Mesendoderm (in vitro differentiated cells): ENCODE results near the gene NFAM1.

ENCODE experiments used
- DNase-seq: peaks from one replicate; pipeline ENCODE4 v3.0.0; 2013
- H2AK5ac ChIP-seq: 2 replicates; pipeline ENCODE4 v1.6.1; 2013; ENCODE audit warnings: low read length, inconsistent platforms
- H2BK120ac ChIP-seq: 2 replicates; pipeline ENCODE4 v1.6.1; 2013; ENCODE audit warnings: low read depth, mild to moderate bottlenecking, low read length, moderate library complexity, mixed read lengths
- H2BK15ac ChIP-seq: replicated peaks from 2 replicates; pipeline ENCODE4 v1.6.1; 2013; ENCODE audit warnings: low read depth, mild to moderate bottlenecking, moderate library complexity
- H2BK5ac ChIP-seq: 2 replicates; pipeline ENCODE4 v1.6.1; 2013; ENCODE audit warnings: low read length, inconsistent platforms
- H3K18ac ChIP-seq: 2 replicates; pipeline ENCODE4 v1.6.1; 2013; ENCODE audit warnings: mild to moderate bottlenecking, low read length, mixed read lengths
- H3K23ac ChIP-seq: one replicate; pipeline ENCODE4 v1.6.1; 2013; ENCODE audit warnings: low read length
- H3K27ac ChIP-seq: 2 replicates; pipeline ENCODE4 v1.5.1; 2013; ENCODE audit warnings: low read depth, mild to moderate bottlenecking, inconsistent platforms, low read length, moderate library complexity
- H3K27me3 ChIP-seq: 2 replicates; pipeline ENCODE4 v1.6.1; 2013; ENCODE audit warnings: low read length, control low read depth, mild to moderate bottlenecking, inconsistent platforms; ENCODE audit not compliant: insufficient read depth, poor library complexity
- H3K36me3 ChIP-seq: 2 replicates; pipeline ENCODE4 v1.6.1; 2013; ENCODE audit warnings: low read length, inconsistent platforms; ENCODE audit not compliant: control insufficient read depth, insufficient read depth
- H3K4ac ChIP-seq: one replicate; pipeline ENCODE4 v1.6.1; 2013; ENCODE audit warnings: low read depth, mild to moderate bottlenecking, low read length, moderate library complexity
- H3K4me1 ChIP-seq: 2 replicates; pipeline ENCODE4 v1.6.1; 2013; ENCODE audit warnings: low read depth, low read length, inconsistent platforms; ENCODE audit not compliant: control insufficient read depth
- H3K4me2 ChIP-seq: 2 replicates; pipeline ENCODE4 v1.6.1; 2013; ENCODE audit warnings: low read length
- H3K4me3 ChIP-seq: 2 replicates; pipeline ENCODE4 v1.5.1; 2013; ENCODE audit warnings: mild to moderate bottlenecking, low read length
- H3K56ac ChIP-seq: one replicate; pipeline ENCODE4 v1.6.1; 2013; ENCODE audit warnings: low read length
- H3K79me1 ChIP-seq: 2 replicates; pipeline ENCODE4 v1.6.1; 2013; ENCODE audit warnings: low read length, inconsistent platforms
- H3K79me2 ChIP-seq: 2 replicates; pipeline ENCODE4 v1.6.1; 2013; ENCODE audit warnings: mild to moderate bottlenecking, low read length; ENCODE audit not compliant: control insufficient read depth, insufficient read depth
- H3K9ac ChIP-seq: 2 replicates; pipeline ENCODE4 v1.6.1; 2013; ENCODE audit warnings: low read length, inconsistent platforms
- H4K5ac ChIP-seq: one replicate; pipeline ENCODE4 v1.6.1; 2013; ENCODE audit warnings: low read length
- H4K8ac ChIP-seq: one replicate; pipeline ENCODE4 v1.6.1; 2013; ENCODE audit warnings: low read depth, mild to moderate bottlenecking, control low read depth, low read length, moderate library complexity
- WGBS: extraction: QIAGEN DNeasy Blood & Tissue Kit; methylation state at CpG from one replicate; pipeline ENCODE4 v1.1.7; 2013; ENCODE audit warnings: low lambda C conversion rate, missing lambda C conversion rate; ENCODE audit not compliant: insufficient coverage; ENCODE audit errors: extremely low coverage; 5-methylcytosine and 5-hydroxymethylcytosine counted together

Gene NFAM1

DNA sequence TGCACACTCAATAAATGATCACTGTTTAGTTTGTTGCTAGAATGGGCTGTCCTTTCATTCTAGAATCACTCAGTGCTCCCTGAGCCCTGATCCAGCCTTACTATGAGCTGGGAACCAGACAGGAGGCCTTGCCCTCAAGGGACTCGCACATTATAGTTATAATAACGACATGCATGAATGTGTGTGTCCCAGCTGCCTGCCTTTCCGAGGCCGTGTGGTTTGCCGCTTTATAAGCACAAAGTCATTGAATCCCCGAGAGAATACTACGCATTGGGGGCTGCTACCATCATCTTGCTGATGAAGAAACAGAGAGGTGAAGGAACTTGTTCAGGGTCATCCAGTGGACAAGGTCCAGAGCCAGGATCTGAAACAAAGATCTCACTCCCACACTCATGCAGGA lies 75.7 kb downstream of the NFAM1 start:
- Histone ChIP-seq H4K5ac (no peak overlapping the region), H3K4me1 (peaks cover 2% of the 10 kb centered on the region), H3K4me3 (no peak overlapping the region), H3K79me1 (no peaks in the 10 kb centered on the region), H3K18ac (no peak overlapping the region), H3K9ac (no peak overlapping the region), H3K23ac (no peak overlapping the region), H3K27ac (no peak overlapping the region), H2BK15ac (no peak overlapping the region), H3K27me3 (no peaks in the 10 kb centered on the region), H2BK120ac (no peak overlapping the region), H3K4ac (no peak overlapping the region), H3K36me3 (no peaks in the 10 kb centered on the region), H3K56ac (no peak overlapping the region), H4K8ac (no peak overlapping the region), H2AK5ac (no peak overlapping the region), H2BK5ac (no peak overlapping the region), H3K4me2 (no peak overlapping the region), H3K79me2 (no peaks in the 10 kb centered on the region)
- DNase-seq, result no peak
- no CpG with 5 or more reads among the region's 7 CpGs for WGBS

DNA sequence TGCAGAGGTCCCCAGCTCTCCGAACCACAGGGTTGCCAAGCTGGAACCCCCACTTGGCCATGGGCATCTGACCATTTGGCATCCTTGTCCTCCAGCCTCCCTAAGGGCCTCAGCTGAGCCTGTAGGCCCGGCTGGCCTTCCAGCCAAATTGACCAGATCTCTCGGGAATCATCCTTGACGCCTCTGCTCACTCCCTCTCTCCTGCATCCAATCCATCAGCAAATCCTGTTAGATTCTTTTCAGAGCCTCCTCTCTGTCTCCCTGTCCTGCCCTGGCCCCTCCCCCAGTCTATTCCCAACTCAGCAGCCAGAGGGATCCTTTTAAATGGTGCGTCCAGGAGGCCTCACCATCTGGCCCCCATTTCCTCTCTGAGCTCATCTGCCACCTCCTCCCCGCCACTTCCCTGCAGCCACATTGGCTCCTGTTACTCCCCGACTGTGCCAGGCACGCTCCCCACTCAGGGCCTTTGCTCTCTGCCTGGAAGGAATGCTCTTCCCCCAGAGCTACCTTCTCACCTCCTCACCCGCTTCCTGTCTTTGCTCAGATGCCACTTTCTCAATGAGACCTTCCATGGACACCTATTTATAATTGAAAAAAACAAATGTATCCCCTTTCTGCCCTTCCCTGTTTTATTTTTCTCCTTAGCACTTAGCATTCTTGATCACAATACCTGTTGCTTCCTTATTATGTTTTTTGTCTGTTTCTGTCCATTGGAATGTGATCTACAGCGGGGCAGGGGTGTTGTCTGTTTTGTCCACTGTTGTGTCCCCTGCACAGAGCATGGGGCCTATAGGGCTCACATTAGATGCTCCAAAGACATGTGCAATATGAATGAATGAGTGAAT lies 78.1 kb downstream of the NFAM1 start:
- no peak overlapping the region for H3K4me3 ChIP-seq
- no peak overlapping the region for H3K9ac ChIP-seq
- no peak overlapping the region for H3K4ac ChIP-seq
- no peak overlapping the region for H3K23ac ChIP-seq
- peak; percentile 97 for DNase-seq
- no peak overlapping the region for H2BK120ac ChIP-seq
- no peak overlapping the region for H2BK15ac ChIP-seq
- H3K4me1 ChIP-seq, result peaks cover 2% of the 10 kb centered on the region
- no CpG with 5 or more reads among the region's 10 CpGs for WGBS
- no peaks in the 10 kb centered on the region for H3K79me2 ChIP-seq
- H4K8ac ChIP-seq, result no peak overlapping the region
- H2BK5ac ChIP-seq, result no peak overlapping the region
- no peak overlapping the region for H3K4me2 ChIP-seq
- no peaks in the 10 kb centered on the region for H3K36me3 ChIP-seq
- no peak overlapping the region for H2AK5ac ChIP-seq
- no peak overlapping the region for H3K27ac ChIP-seq
- H3K56ac ChIP-seq, result peak overlapping the region; percentile 47
- H3K79me1 ChIP-seq, result no peaks in the 10 kb centered on the region
- no peaks in the 10 kb centered on the region for H3K27me3 ChIP-seq
- no peak overlapping the region for H4K5ac ChIP-seq
- no peak overlapping the region for H3K18ac ChIP-seq

DNA sequence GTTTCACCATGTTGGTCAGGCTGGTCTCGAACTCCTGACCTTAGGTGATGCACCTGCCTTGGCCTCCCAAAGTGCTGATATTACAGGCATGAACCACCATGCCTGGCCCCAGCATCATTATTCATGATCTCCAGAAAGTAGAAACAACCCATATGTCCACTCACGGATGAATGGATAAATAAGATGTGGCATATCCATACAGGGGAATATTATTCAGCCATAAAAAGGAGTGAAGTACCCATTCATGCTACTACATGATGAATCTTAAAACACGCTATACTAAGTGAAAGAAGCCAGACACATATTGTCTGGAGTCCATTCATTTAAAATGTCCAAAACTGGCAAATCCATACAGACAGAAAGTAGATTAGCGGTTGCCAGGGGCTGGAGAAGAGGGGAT lies 81.8 kb downstream of the NFAM1 start:
- no peak overlapping the region for H2AK5ac ChIP-seq
- no peak overlapping the region for H4K8ac ChIP-seq
- no peak overlapping the region for H3K9ac ChIP-seq
- no peaks in the 10 kb centered on the region for H3K36me3 ChIP-seq
- H2BK5ac ChIP-seq, result no peak overlapping the region
- DNase-seq, result no peak
- no peak overlapping the region for H4K5ac ChIP-seq
- H3K23ac ChIP-seq, result no peak overlapping the region
- no peaks in the 10 kb centered on the region for H3K79me1 ChIP-seq
- H3K18ac ChIP-seq, result no peak overlapping the region
- no peak overlapping the region for H3K56ac ChIP-seq
- H2BK120ac ChIP-seq, result no peak overlapping the region
- WGBS, result no CpG with 5 or more reads among the region's 4 CpGs
- H3K4me1 ChIP-seq, result peaks cover 4% of the 10 kb centered on the region
- no peak overlapping the region for H3K4me3 ChIP-seq
- no peaks in the 10 kb centered on the region for H3K27me3 ChIP-seq
- no peaks in the 10 kb centered on the region for H3K79me2 ChIP-seq
- no peak overlapping the region for H3K4ac ChIP-seq
- H3K27ac ChIP-seq, result no peak overlapping the region
- H3K4me2 ChIP-seq, result no peak overlapping the region
- H2BK15ac ChIP-seq, result no peak overlapping the region

DNA sequence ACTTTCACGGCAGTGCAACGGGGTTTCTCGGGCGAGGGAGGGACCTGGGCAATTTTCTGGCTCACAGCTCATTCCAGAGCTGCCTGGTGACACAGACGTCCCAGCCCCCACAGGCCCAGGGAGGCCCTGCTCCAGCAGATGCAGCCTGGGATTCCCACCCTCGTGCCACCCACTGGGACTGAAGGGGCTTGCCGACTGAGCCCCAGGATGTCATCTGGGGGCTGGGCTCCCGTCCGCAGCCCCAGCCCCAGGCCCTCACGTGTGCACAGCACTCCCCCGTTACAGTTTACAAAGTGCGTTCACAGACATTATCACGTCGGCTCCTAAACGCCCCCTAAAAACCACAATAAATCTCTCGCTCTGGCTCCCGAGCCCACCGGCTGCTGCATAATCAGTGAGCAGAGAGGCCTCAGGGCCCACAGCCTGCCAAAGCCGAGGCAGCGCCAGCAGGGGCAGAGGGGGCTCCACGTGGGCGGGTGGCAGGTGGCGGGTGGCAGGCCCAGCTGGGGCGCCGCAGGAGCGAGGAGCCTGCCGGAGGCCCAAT lies 84.8 kb downstream of the NFAM1 start:
- Histone ChIP-seq H3K9ac (no peak overlapping the region), H3K36me3 (no peaks in the 10 kb centered on the region), H2AK5ac (no peak overlapping the region), H3K27ac (no peak overlapping the region), H3K23ac (no peak overlapping the region), H3K27me3 (no peaks in the 10 kb centered on the region), H3K79me2 (no peaks in the 10 kb centered on the region), H3K79me1 (no peaks in the 10 kb centered on the region), H3K4me3 (no peak overlapping the region), H3K4ac (no peak overlapping the region), H2BK15ac (no peak overlapping the region), H2BK5ac (no peak overlapping the region), H3K4me1 (peaks cover 2% of the 10 kb centered on the region), H4K5ac (no peak overlapping the region), H2BK120ac (no peak overlapping the region), H3K4me2 (no peak overlapping the region), H4K8ac (no peak overlapping the region), H3K56ac (peak overlapping the region; percentile 50), H3K18ac (no peak overlapping the region)
- DNase-seq, result no peak
- no CpG with 5 or more reads among the region's 27 CpGs for WGBS

DNA sequence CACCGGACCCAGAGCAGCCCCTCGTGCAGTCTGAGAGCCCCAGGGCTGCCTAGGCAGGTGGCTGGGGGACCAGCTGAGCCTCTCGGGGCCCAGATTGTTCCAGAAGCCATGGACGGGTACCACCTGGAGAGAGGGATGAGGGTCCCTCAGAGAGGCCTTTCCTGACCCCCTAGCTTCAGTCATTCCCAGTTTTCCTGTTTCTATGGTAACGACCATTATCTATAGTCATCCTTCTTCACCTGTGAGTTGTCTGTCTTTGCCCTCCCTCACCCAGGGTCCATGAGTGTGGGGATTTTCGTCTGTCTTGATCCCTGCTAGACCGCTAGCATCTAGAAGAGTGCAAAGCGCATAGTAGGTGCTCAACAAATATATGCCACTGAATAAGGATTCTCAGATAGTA lies 85.5 kb downstream of the NFAM1 start:
- Histone ChIP-seq H3K27ac (no peak overlapping the region), H3K27me3 (no peaks in the 10 kb centered on the region), H2BK5ac (no peak overlapping the region)

More for the DNA sequence above, 85.5 kb downstream of the NFAM1 start:
- no peak overlapping the region for H4K8ac ChIP-seq
- no peak overlapping the region for H3K4ac ChIP-seq
- WGBS, result no CpG with 5 or more reads among the region's 8 CpGs
- DNase-seq, result no peak
- H3K79me2 ChIP-seq, result no peaks in the 10 kb centered on the region
- H2AK5ac ChIP-seq, result no peak overlapping the region
- no peaks in the 10 kb centered on the region for H3K36me3 ChIP-seq
- H3K18ac ChIP-seq, result no peak overlapping the region
- peaks cover 2% of the 10 kb centered on the region for H3K4me1 ChIP-seq
- no peak overlapping the region for H3K56ac ChIP-seq
- no peak overlapping the region for H2BK15ac ChIP-seq
- H3K9ac ChIP-seq, result no peak overlapping the region
- no peak overlapping the region for H3K4me2 ChIP-seq
- no peaks in the 10 kb centered on the region for H3K79me1 ChIP-seq
- no peak overlapping the region for H4K5ac ChIP-seq
- H2BK120ac ChIP-seq, result no peak overlapping the region
- no peak overlapping the region for H3K4me3 ChIP-seq
- no peak overlapping the region for H3K23ac ChIP-seq
